ENCODE results near the gene BCHE.

The BCHE gene

DNA sequence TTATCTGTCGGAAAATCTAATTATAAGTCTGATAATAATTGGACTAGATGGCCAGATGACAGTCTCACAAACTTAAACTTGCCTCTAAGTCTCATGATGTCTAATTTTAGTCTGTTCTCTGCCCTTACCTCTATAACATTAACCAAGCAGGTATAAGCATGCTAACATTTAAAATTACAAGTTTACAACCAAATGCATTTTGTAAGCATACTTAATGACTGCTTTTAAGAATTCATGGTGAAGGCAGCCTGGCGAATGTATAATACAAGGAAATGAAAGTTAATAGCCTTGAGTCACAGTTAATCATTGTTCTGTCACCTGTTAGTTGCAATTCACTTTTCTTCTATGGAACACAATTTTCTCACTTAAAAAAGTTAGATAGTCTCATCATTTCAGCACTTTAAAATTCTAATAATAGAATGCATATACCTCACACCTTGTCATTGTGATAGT, 16.5 kb downstream of the BCHE start:
- no peak overlapping the region for H3K9ac ChIP-seq
- no peak overlapping the region for H2AFZ ChIP-seq (ENCODE audit: low read depth)
- no peak overlapping the region for H3K4me3 ChIP-seq (IDR thresholded peaks at IDR 0.05; ENCODE audit: insufficient read depth, low read depth, low read length)
- H4K20me1 ChIP-seq (ENCODE audit: insufficient read depth) = no peaks in the 10 kb centered on the region
- no peaks in the 10 kb centered on the region for H3K27me3 ChIP-seq (ENCODE audit: insufficient read depth, low read depth)
- no peak overlapping the region for H3K4me2 ChIP-seq
- TF ChIP-seq, protein P1, sequence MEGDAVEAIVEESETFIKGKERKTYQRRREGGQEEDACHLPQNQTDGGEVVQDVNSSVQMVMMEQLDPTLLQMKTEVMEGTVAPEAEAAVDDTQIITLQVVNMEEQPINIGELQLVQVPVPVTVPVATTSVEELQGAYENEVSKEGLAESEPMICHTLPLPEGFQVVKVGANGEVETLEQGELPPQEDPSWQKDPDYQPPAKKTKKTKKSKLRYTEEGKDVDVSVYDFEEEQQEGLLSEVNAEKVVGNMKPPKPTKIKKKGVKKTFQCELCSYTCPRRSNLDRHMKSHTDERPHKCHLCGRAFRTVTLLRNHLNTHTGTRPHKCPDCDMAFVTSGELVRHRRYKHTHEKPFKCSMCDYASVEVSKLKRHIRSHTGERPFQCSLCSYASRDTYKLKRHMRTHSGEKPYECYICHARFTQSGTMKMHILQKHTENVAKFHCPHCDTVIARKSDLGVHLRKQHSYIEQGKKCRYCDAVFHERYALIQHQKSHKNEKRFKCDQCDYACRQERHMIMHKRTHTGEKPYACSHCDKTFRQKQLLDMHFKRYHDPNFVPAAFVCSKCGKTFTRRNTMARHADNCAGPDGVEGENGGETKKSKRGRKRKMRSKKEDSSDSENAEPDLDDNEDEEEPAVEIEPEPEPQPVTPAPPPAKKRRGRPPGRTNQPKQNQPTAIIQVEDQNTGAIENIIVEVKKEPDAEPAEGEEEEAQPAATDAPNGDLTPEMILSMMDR (conservative IDR thresholded peaks at IDR 0.05; ENCODE audit: low read depth, low read length) = no peak
- no peaks in the 10 kb centered on the region for H3K79me2 ChIP-seq (ENCODE audit: insufficient read depth, low read depth)
- no peaks in the 10 kb centered on the region for H3K4me1 ChIP-seq (ENCODE audit: low read depth, poor library complexity, severe bottlenecking)
- H3K36me3 ChIP-seq (ENCODE audit: insufficient read depth) = no peaks in the 10 kb centered on the region
- H3K27ac ChIP-seq = no peak overlapping the region

DNA sequence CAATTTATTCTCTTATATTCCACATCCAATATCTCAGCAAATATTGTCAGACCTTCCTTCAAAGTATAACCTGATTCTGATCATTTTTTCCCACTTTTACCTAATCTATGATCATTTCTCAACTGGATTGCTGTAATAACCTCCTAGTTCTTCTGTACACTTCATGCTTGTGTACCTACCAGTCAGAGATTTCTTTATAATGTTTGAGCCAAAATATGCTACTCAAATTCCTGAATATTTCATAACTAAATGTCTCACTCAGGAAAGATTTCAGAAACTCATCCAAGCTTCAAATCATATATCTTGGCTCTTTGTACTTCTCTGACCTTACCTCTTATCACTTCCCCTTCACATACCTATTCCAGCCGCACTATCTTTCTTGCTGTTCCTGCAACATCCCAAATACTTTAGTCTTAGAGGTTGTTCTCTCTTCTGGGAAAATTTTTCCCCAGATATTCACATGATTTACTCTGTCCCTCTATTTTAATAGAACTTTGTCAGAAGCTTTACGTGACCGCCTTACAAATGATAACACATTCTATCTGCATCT, 20.0 kb downstream of the BCHE start:
- Histone ChIP-seq H3K4me1 (ENCODE audit: low read depth, poor library complexity, severe bottlenecking) (no peaks in the 10 kb centered on the region), H3K36me3 (ENCODE audit: insufficient read depth) (no peaks in the 10 kb centered on the region), H3K9ac (no peak overlapping the region), H3K4me3 (IDR thresholded peaks at IDR 0.05; ENCODE audit: insufficient read depth, low read depth, low read length) (no peak overlapping the region), H3K79me2 (ENCODE audit: insufficient read depth, low read depth) (no peaks in the 10 kb centered on the region), H3K27ac (no peak overlapping the region), H3K4me2 (no peak overlapping the region), H4K20me1 (ENCODE audit: insufficient read depth) (no peaks in the 10 kb centered on the region), H2AFZ (ENCODE audit: low read depth) (no peak overlapping the region), H3K27me3 (ENCODE audit: insufficient read depth, low read depth) (no peaks in the 10 kb centered on the region)
- TF ChIP-seq, protein P1 (conservative IDR thresholded peaks at IDR 0.05; ENCODE audit: low read depth, low read length) = no peak

DNA sequence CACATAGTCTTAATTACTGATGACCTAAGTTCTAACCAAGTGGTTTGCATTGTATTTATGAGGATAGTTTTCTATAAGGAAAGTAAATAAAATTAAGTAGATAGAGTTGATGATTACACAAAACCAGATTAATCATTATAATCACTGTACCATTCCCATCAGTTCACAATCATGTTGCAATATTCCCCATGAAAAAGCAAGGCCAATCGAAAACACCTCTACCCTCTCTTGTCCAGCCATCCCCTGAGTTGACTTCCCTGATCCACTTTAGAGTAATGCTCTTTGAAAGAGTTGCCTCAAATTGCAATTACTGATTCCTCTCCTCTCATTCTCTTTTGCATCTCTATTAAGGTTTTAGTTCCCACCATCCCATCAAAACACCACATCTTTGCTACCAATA, 21.0 kb downstream of the BCHE start:
- Histone ChIP-seq H3K79me2 (ENCODE audit: insufficient read depth, low read depth) (no peaks in the 10 kb centered on the region), H3K36me3 (ENCODE audit: insufficient read depth) (no peaks in the 10 kb centered on the region), H4K20me1 (ENCODE audit: insufficient read depth) (no peaks in the 10 kb centered on the region), H3K4me1 (ENCODE audit: low read depth, poor library complexity, severe bottlenecking) (no peaks in the 10 kb centered on the region), H3K9ac (no peak overlapping the region), H3K4me3 (IDR thresholded peaks at IDR 0.05; ENCODE audit: insufficient read depth, low read depth, low read length) (no peak overlapping the region), H3K4me2 (no peak overlapping the region), H3K27me3 (ENCODE audit: insufficient read depth, low read depth) (no peaks in the 10 kb centered on the region), H3K27ac (no peak overlapping the region), H2AFZ (ENCODE audit: low read depth) (no peak overlapping the region)
- TF ChIP-seq, protein P1 (conservative IDR thresholded peaks at IDR 0.05; ENCODE audit: low read depth, low read length) = no peak

DNA sequence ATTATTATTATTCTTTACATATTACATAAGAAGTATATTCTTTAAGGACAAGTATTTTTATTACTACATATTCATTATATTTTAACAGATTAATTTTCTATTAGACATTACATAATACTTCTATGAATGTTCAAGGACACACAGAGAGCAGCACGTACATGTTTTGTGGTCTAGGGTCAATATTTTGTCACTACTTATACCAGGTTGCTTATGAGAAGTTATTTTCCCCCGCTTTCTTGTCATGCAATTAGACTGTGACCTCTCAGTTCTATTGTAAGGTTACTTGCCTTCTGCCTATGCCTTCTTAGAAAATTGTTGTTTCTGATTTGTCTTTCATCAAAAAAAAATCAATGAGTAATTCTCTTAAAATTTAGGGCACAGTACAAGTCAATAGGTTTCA, 21.5 kb downstream of the BCHE start:
- H4K20me1 ChIP-seq (ENCODE audit: insufficient read depth) = no peaks in the 10 kb centered on the region
- H3K27ac ChIP-seq = no peak overlapping the region
- H3K4me3 ChIP-seq (IDR thresholded peaks at IDR 0.05; ENCODE audit: insufficient read depth, low read depth, low read length) = no peak overlapping the region
- H3K36me3 ChIP-seq (ENCODE audit: insufficient read depth) = no peaks in the 10 kb centered on the region
- H3K27me3 ChIP-seq (ENCODE audit: insufficient read depth, low read depth) = no peaks in the 10 kb centered on the region
- no peak overlapping the region for H3K4me2 ChIP-seq
- no peaks in the 10 kb centered on the region for H3K79me2 ChIP-seq (ENCODE audit: insufficient read depth, low read depth)
- TF ChIP-seq, protein P1 (conservative IDR thresholded peaks at IDR 0.05; ENCODE audit: low read depth, low read length) = no peak
- no peak overlapping the region for H3K9ac ChIP-seq
- no peaks in the 10 kb centered on the region for H3K4me1 ChIP-seq (ENCODE audit: low read depth, poor library complexity, severe bottlenecking)
- H2AFZ ChIP-seq (ENCODE audit: low read depth) = no peak overlapping the region
